Activated CD4-positive, alpha-beta T cell treated with anti-CD3 and anti-CD28 coated beads for 36 hours (primary cell): ENCODE data around the gene MGMT. TPM values are rescaled to one million over a fixed set of nuclear protein-coding genes. Genes with fewer than 3 reads are reported as not detected.

Experiments used
- ATAC-seq: fragments of 200-7000 bp; cut with Tn5 transposase; one replicate; pipeline ENCODE4 v1.10.0; 2021; ENCODE audit warnings: mild to moderate bottlenecking, moderate library complexity
- CTCF ChIA-PET: fragments of 350-600 bp; sonication (Branson Sonifier 250); formaldehyde crosslinking; loops from one replicate; lab custom pipeline; 2021; ENCODE audit warnings: antibody characterized with exemption; lab: Charles Lee
- POLR2A ChIA-PET: fragments of 350-600 bp; sonication (Branson Sonifier 250); formaldehyde crosslinking; loops from one replicate; lab custom pipeline; 2021; ENCODE audit warnings: antibody characterized with exemption, inconsistent platforms; lab: Charles Lee
- DNase-seq: peaks from one replicate; pipeline ENCODE4 v3.0.0-alpha.2; 2020
- H3K27ac Mint-ChIP-seq: one replicate; pipeline ENCODE4 v1.8.0; 2021; ENCODE audit warnings: mixed read lengths
- H3K27me3 Mint-ChIP-seq: one replicate; pipeline ENCODE4 v1.8.0; 2021; ENCODE audit warnings: mixed read lengths
- H3K36me3 Mint-ChIP-seq: one replicate; pipeline ENCODE4 v1.8.0; 2021; ENCODE audit warnings: low read depth, mixed read lengths
- H3K4me1 Mint-ChIP-seq: one replicate; pipeline ENCODE4 v1.8.0; 2021; ENCODE audit warnings: mixed read lengths
- H3K4me3 Mint-ChIP-seq: one replicate; pipeline ENCODE4 v1.8.0; 2021; ENCODE audit warnings: mild to moderate bottlenecking, moderate library complexity, mixed read lengths
- H3K9me3 Mint-ChIP-seq: one replicate; pipeline ENCODE4 v1.8.0; 2021; ENCODE audit warnings: low read depth, mixed read lengths
- intact Hi-C, 2 experiments: fragments of 100-400 bp; cut with DNase I in 1 of 2; cut with micrococcal nuclease in 1 of 2; formaldehyde crosslinking; loops; one replicate each; pipeline versions ENCODE4 v1.14.2 to v1.15.1; 2022 to 2024; cut with DNase I, micrococcal nuclease
- total RNA-seq, 2 experiments: library from RNA; stranded (reverse); gene quantifications; one replicate each; pipeline ENCODE4 v1.2.3, GENCODE V29; 2021

Gene MGMT
- total RNA-seq, 2 experiments from 2014 or later: 18.0 to 22.8 TPM

DNA sequence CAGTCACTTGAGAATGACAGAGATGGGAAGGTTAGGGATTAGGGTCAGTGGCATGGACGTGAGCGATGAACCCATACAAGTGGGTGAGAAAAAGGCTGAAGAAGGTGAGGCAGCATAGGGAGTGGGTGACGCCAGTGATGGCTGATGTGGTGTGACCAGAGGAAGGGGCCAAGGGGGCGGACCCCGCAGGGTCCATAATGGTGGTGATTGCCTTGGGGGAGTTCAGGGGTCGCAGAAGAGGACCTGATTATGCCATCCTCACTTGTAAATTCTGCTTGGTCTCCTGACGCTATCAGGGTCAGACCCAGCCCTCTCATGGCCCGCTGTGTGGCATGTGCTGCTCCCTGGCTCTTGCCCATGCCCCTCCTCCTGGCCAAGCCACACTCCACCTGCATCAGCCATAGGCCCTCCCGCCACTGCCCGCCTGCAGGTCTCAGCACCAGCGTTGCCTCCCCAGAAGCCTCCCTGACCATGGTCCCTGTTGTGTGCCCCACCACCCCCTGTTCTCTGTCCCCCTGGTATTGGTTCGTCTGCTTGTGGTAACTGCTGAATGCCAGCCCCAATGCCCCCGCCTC lies 261.3 kb downstream of the MGMT start:
- DNase-seq (no peak), ATAC-seq (no peak)
- H3K9me3 Mint-ChIP-seq: peaks cover 13% of the 10 kb centered on the region
- H3K36me3 Mint-ChIP-seq: peaks cover 31% of the 10 kb centered on the region
- H3K27ac Mint-ChIP-seq: no peak overlapping the region
- intact Hi-C loops: no loop called here
- H3K4me1 Mint-ChIP-seq: no peaks in the 10 kb centered on the region
- H3K4me3 Mint-ChIP-seq: no peak overlapping the region
- ChIA-PET POLR2A (no interaction called here), CTCF (no interaction called here)
- no peaks in the 10 kb centered on the region for H3K27me3 Mint-ChIP-seq

DNA sequence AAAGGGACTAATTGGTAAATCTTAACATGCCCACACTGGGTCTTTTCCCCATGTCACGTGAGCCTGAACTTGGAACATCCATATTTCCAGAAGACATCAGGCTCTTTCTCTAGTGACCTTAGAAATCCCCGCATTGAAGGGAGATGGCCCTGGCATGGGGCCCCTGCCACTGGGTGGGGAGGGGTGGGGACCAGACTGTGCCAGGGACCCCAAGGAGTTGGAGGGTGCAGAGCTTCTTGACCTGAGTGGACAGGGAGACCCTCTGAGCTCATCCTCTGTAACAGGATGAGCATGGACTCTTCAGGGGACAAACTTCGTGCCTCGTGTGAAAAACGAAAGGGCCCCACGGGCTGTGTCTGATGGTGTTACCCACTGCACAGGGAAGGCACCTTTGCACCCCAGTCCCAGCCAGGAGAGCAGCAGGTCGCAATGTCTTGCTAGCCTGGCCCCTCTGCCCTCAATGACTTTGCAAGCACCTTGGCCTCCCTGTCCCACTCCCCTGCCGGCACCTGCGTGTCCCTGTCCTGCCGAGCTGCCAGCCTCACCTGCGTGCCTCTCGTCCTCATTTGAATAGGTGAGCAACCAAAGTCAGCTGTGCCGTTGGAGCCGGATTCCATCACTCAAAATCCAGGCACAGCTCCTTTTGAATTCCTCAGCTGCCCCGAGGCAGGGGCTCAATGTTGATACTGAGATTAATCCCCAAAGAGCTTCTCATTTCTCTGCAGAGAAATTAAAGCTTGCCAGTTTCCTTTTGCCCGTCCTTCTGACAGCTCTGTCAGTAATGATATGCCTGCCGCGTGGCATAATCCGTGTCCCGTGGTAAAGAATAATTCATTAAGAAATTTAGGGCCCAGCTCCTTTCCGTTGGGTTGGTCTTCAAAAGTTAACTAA lies 262.1 kb downstream of the MGMT start:
- intact Hi-C loops: no loop called here

DNA sequence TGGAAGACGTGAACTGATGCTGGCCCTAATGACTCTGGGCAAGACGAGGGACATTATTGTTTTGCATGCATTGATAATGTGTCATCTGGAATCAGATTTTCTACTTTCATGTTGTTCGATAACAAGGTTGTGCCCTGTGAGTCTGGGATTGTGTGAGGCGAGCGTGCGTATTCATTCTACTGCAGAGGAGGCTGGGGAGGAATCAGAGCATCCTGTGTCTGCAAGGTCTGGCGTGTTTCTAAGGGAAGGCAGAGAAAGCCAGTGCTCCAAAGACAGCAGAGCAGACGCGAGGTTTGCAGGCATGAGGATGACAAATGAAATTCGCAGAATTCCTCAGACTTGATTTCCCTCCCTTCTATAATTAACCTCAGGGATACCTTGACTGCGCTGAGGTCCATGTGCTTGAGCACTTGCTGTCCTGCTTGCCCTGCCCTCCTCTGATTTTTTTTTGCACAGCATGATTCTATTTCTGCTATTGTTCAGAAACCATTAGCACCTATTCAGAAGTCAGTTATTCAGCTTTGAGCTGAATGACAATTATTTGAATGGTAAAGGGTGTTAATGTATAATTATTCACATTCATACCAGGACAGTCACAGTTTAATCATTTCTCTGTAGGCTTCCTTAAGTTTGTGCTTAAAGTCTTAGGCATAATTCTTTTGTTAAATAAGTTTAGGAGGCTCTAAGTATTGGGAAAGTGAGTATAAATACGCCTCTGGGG lies 263.4 kb downstream of the MGMT start:
- no peak overlapping the region for H3K4me3 Mint-ChIP-seq
- POLR2A ChIA-PET: interaction anchor here (0.6 kb wide), 1 partner anchor 406 kb away, joined by 3 read pairs; no protein-coding TSS in a partner anchor
- intact Hi-C loops: no loop called here
- H3K36me3 Mint-ChIP-seq: peaks cover 18% of the 10 kb centered on the region
- DNase-seq (no peak), ATAC-seq (no peak)
- H3K27ac Mint-ChIP-seq: no peak overlapping the region
- peaks cover 13% of the 10 kb centered on the region for H3K9me3 Mint-ChIP-seq
- no peaks in the 10 kb centered on the region for H3K27me3 Mint-ChIP-seq
- no peaks in the 10 kb centered on the region for H3K4me1 Mint-ChIP-seq
- CTCF ChIA-PET: no interaction called here

More for the DNA sequence above, 262.1 kb downstream of the MGMT start:
- Mint-ChIP-seq H3K27ac (no peak overlapping the region), H3K4me1 (no peaks in the 10 kb centered on the region), H3K36me3 (peaks cover 28% of the 10 kb centered on the region), H3K4me3 (no peak overlapping the region), H3K9me3 (peaks cover 13% of the 10 kb centered on the region), H3K27me3 (no peaks in the 10 kb centered on the region)
- DNase-seq (no peak), ATAC-seq (no peak)
- ChIA-PET POLR2A (no interaction called here), CTCF (no interaction called here)

DNA sequence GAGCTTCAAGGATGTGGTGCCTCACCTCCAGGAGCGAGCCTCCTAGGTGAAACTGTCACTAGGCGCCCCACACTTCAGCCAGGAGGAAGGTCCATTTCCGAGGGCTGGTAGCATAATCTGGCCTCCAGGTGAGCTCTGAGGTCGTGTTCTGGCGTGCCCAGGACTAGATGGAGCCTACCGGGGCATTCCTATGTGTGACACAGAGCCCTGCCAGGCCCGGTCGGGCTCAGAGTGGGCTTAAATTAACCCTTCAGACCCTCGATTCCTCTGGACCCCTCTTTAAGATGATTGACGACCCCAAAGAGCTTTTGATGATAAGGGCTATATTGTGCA lies 263.9 kb downstream of the MGMT start:
- ChIA-PET POLR2A (no interaction called here), CTCF (no interaction called here)
- Mint-ChIP-seq H3K4me3 (no peak overlapping the region), H3K4me1 (no peaks in the 10 kb centered on the region), H3K27me3 (no peaks in the 10 kb centered on the region), H3K27ac (no peak overlapping the region), H3K9me3 (peaks cover 11% of the 10 kb centered on the region), H3K36me3 (peaks cover 14% of the 10 kb centered on the region)
- ATAC-seq: no peak
- DNase-seq: no peak
- intact Hi-C loops: no loop called here

DNA sequence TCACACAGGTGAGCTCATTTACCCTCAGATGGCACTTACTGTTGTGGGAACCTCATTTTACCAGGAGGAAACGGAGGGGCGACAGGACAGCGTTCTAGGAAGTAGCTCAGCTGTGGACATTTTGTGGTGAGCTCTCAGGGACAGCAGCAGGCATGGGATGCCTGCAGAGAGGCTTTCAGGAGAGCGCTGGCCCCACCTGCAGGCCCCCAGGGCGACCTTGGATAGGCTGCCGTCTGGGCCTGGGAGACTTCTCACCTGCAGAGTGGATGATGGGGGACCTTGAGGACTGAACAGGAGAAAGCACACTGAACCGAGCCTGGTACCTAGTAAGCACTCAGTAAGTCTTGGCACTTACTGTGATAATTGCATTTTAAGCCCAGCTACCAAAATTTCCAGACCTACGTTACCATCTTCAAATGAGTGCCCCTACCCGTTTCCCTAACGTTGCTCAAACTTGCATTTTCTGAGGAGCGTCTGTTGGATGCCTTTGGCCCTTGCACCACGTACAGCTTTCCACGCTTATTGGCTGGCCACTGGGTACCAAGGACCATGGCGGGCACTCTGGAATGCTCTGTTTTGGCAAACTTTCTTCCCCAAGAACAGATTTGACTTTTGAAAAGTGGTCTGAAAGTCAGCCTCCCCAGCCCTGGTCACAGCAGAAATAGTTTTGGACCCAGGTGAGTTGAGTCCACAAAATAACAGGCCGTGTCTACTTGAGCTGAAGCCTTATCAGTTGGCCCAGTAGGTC lies 273.7 kb downstream of the MGMT start:
- POLR2A ChIA-PET: no interaction called here
- Mint-ChIP-seq H3K36me3 (peaks cover 44% of the 10 kb centered on the region), H3K4me1 (no peaks in the 10 kb centered on the region)

DNA sequence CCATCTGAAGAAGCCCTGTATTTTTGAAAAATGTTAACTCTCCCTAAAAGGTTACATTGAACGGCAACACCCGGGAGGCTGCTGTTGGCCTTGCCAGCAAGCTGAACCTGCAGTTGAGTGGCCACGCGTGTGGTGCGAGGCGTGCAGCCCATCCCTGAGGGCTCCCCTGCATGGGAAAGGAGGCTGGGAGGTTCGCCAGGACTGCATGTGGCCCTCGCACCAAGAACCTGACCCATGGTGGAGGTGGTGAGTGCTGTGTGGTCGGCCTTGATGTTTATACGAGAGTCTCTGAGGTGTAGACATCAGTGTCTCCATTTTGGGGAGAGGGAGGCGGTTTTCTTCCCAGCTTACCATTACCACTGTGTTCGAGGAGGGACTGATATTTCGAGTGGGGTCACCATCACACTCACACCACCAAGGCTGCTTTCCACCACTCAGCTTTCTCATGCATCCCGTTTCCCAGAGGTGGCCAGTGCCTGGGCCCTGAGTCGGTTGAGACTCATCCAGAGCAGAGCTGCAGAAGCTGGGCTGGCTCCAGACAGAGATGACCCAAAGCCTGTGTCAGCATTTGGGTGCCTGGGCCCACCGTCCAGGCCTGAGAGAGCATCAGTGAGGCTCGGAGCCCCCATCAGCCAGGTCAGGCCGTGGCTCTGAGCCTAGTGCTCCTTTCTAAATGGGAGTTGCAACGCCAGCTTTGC lies 274.4 kb downstream of the MGMT start:
- peaks cover 45% of the 10 kb centered on the region for H3K36me3 Mint-ChIP-seq
- H3K4me3 Mint-ChIP-seq: no peak overlapping the region
- no peaks in the 10 kb centered on the region for H3K4me1 Mint-ChIP-seq
- no peak overlapping the region for H3K27ac Mint-ChIP-seq
- intact Hi-C loops: no loop called here
- H3K9me3 Mint-ChIP-seq: peaks cover 16% of the 10 kb centered on the region
- CTCF ChIA-PET: no interaction called here
- POLR2A ChIA-PET: no interaction called here
- H3K27me3 Mint-ChIP-seq: no peaks in the 10 kb centered on the region
- ATAC-seq: no peak
- DNase-seq: no peak

More for the DNA sequence above, 273.7 kb downstream of the MGMT start:
- Mint-ChIP-seq H3K9me3 (peaks cover 14% of the 10 kb centered on the region), H3K27ac (no peak overlapping the region), H3K27me3 (no peaks in the 10 kb centered on the region), H3K4me3 (no peak overlapping the region)
- intact Hi-C loops: no loop called here
- CTCF ChIA-PET: no interaction called here
- DNase-seq (no peak), ATAC-seq (no peak)

DNA sequence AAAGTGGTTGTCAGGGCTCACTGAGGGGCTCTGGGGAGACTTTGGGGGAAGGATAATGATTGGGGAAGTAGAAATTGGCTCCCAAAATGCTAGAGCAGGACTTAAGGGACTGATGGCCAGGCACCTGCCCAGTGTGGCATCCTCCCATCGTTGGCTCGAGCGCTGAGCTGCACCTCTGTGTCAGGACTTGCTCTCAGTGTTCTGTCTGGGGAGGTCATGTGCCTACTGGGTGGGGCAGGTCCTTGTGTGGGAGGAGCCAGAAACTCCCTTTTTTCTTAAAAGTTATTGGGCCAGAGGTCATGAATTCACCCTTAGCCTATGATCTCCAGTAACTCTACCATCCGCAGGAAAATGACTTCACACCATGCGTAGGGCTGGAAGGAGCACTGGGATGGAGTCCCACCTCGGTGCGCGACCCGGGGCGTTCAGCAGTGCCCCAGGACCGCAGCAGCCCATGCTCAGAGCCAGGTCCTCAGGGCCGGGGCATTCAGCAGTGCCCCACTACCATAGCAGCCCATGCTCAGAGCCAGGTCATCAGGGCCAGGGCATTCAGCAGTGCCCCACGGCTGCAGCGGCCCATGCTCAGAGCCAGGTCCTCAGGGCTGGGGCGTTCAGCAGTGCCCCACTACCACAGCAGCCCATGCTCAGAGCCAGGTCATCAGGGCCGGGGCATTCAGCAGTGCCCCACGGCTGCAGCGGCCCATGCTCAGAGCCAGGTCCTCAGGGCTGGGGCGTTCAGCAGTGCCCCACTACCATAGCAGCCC lies 275.1 kb downstream of the MGMT start:
- Mint-ChIP-seq H3K27me3 (no peaks in the 10 kb centered on the region), H3K4me1 (no peaks in the 10 kb centered on the region), H3K9me3 (peaks cover 19% of the 10 kb centered on the region), H3K27ac (no peak overlapping the region), H3K36me3 (peaks cover 44% of the 10 kb centered on the region), H3K4me3 (no peak overlapping the region)
- no peak for DNase-seq
- ChIA-PET POLR2A (no interaction called here), CTCF (no interaction called here)
- ATAC-seq: no peak
- intact Hi-C loops: no loop called here

DNA sequence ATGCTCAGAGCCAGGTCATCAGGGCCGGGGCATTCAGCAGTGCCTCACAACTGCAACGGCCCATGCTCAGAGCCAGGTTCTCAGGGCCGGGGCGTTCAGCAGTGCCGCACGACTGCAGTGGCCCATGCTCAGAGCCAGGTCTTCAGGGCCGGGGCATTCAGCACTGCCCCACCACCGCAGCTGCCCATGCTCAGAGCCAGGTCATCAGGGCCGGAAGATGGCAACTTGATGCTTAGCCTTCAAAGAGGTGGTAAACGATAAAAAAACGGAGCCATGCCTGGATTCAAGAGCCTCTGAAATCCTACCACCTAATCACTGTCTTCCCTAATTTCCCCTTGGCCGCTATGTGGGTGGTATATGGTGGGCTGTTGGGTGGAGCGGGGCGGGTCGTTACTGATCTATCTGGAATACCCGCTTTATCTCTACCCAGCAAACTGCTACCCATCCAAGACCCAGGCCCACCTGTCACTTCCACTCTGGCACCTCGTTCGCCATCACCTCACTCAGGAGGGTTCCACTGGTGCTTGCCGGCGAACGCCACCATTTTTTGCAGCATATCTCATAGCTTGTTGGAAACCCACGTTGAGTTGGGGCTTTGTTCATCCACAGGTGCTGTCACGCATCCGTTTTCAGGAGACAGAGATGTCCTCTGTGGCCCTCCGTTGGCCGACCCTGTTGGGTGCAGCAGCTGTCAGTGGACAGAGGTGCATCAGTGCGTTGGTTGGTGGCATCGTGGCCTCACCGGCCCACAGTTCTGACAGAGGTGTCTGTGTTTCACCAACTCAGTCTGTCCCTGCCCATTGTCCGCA lies 275.9 kb downstream of the MGMT start:
- Mint-ChIP-seq H3K27ac (no peak overlapping the region), H3K9me3 (peaks cover 23% of the 10 kb centered on the region), H3K36me3 (peaks cover 48% of the 10 kb centered on the region), H3K4me3 (no peak overlapping the region), H3K27me3 (no peaks in the 10 kb centered on the region), H3K4me1 (no peaks in the 10 kb centered on the region)
- no peak for ATAC-seq
- intact Hi-C loops: no loop called here
- CTCF ChIA-PET: interaction anchor here (0.6 kb wide), 1 partner anchor 21 kb away, joined by 3 read pairs; no protein-coding TSS in a partner anchor
- no peak for DNase-seq
- POLR2A ChIA-PET: no interaction called here

DNA sequence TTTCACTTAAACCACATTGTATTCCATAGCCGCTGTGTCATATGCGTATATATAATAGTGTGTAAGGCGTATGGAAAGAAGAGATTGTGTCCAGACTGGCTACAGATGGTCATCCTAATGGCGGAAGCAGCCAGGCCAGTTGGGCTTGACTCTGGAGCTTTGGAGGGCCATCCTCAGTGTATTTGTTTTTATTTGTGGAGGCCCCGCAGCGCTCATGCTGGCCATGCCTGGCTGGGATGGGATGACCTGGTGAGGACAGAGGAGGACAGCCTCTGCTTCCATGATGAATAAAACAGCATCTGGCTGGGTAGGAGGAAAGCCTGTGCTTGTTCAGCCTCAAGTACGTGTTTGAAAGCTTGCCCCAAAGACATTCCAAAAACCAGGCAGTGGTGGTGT lies 276.7 kb downstream of the MGMT start:
- H3K4me3 Mint-ChIP-seq: no peak overlapping the region
- no peaks in the 10 kb centered on the region for H3K27me3 Mint-ChIP-seq
- DNase-seq (no peak), ATAC-seq (no peak)
- H3K9me3 Mint-ChIP-seq: peaks cover 27% of the 10 kb centered on the region
- no peak overlapping the region for H3K27ac Mint-ChIP-seq
- CTCF ChIA-PET: no interaction called here
- H3K4me1 Mint-ChIP-seq: no peaks in the 10 kb centered on the region
- H3K36me3 Mint-ChIP-seq: peaks cover 49% of the 10 kb centered on the region
- POLR2A ChIA-PET: no interaction called here
- intact Hi-C loops: no loop called here
